HEK293 (cell line): Measurements from ENCODE around the gene EVC.
"Not testable (repeated sequence)": the region's sequence is repeated elsewhere in the genome, so short reads cannot be mapped to it uniquely, and the experiment has no call there.

Experiments
- CTCF ChIA-PET: fragments of 350-600 bp; formaldehyde crosslinking; extraction: SDS; loops from one replicate; lab custom pipeline; 2021; ENCODE audit warnings: antibody characterized with exemption; lab: Yijun Ruan, JAX
- POLR2A ChIA-PET: fragments of 300-600 bp; formaldehyde crosslinking; extraction: SDS; loops from one replicate; lab custom pipeline; 2020; ENCODE audit warnings: antibody characterized with exemption, inconsistent platforms; lab: Yijun Ruan, JAX
- H3K27ac ChIP-seq: fragments of 200-500 bp; sonication (Bioruptor generic); 2 replicates; pipeline ENCODE4 v1.5.1; 2014; ENCODE audit warnings: low read depth, low read length, control low read depth, inconsistent platforms; ENCODE audit errors: extremely low read depth
- H3K36me3 ChIP-seq, 2 experiments: fragments of 200-500 bp in 1 of 2; sonication (Bioruptor generic) in 1 of 2; 1 replicate in 1 of 2; 2 replicates in 1 of 2; pipeline ENCODE4 v1.5.1; 2014 to 2017; ENCODE audit warnings: inconsistent platforms in 2 of 2, low read length in 2 of 2; ENCODE audit not compliant: control insufficient read depth in 2 of 2, insufficient read depth in 1 of 2
- H3K4me1 ChIP-seq: fragments of 200-500 bp; sonication (Bioruptor generic); 2 replicates; pipeline ENCODE4 v1.5.1; 2014; ENCODE audit warnings: mild to moderate bottlenecking, low read length, inconsistent platforms; ENCODE audit not compliant: control insufficient read depth, insufficient read depth
- H3K4me3 ChIP-seq: 2 replicates; pipeline ENCODE4 v1.5.1; 2011; ENCODE audit warnings: low read depth, mild to moderate bottlenecking, control low read depth, low read length, moderate library complexity
- H3K9me3 ChIP-seq: fragments of 200-500 bp; sonication (Bioruptor generic); 2 replicates; pipeline ENCODE4 v1.5.1; 2014; ENCODE audit warnings: low read depth, low read length, inconsistent platforms; ENCODE audit not compliant: control insufficient read depth, insufficient read depth
- GLIS1 ChIP-seq: fragments of 450-650 bp; formaldehyde crosslinking; IDR thresholded peaks from 2 replicates; pipeline ENCODE4 v1.5.1; 2016; ENCODE audit warnings: missing biosample characterization, missing genetic modification characterization
- KLF10 ChIP-seq: fragments of 450-650 bp; IDR thresholded peaks from 2 replicates; pipeline ENCODE4 v1.5.1; 2018; ENCODE audit warnings: missing biosample characterization, mild to moderate bottlenecking, missing genetic modification characterization
- KLF7 ChIP-seq: fragments of 450-650 bp; formaldehyde crosslinking; IDR thresholded peaks from 2 replicates; pipeline ENCODE4 v1.5.1; 2016; ENCODE audit warnings: missing biosample characterization, missing genetic modification characterization, borderline replicate concordance
- MZF1 ChIP-seq: fragments of 450-650 bp; formaldehyde crosslinking; IDR thresholded peaks from 2 replicates; pipeline ENCODE4 v1.5.1; 2017; ENCODE audit warnings: missing biosample characterization, missing genetic modification characterization, borderline replicate concordance
- PRDM4 ChIP-seq: fragments of 450-650 bp; formaldehyde crosslinking; IDR thresholded peaks from 2 replicates; pipeline ENCODE4 v1.5.1; 2017; ENCODE audit warnings: missing biosample characterization, missing genetic modification characterization
- ZBTB1 ChIP-seq: fragments of 450-650 bp; formaldehyde crosslinking; IDR thresholded peaks from 2 replicates; pipeline ENCODE4 v1.5.1; 2016; ENCODE audit warnings: missing biosample characterization, missing genetic modification characterization
- ZBTB11 ChIP-seq: fragments of 450-650 bp; formaldehyde crosslinking; conservative IDR thresholded peaks from 2 replicates; pipeline ENCODE4 v1.5.1; 2016; ENCODE audit warnings: low read depth, missing biosample characterization, missing genetic modification characterization
- ZBTB21 ChIP-seq: fragments of 450-650 bp; formaldehyde crosslinking; IDR thresholded peaks from 2 replicates; pipeline ENCODE4 v1.5.1; 2017; ENCODE audit warnings: missing biosample characterization, missing genetic modification characterization
- ZNF148 ChIP-seq: fragments of 450-650 bp; formaldehyde crosslinking; IDR thresholded peaks from 2 replicates; pipeline ENCODE4 v1.5.0; 2017; ENCODE audit warnings: missing biosample characterization, missing genetic modification characterization, borderline replicate concordance
- ZNF341 ChIP-seq: fragments of 450-650 bp; formaldehyde crosslinking; IDR thresholded peaks from 2 replicates; pipeline ENCODE4; 2016; ENCODE audit warnings: low read depth, missing biosample characterization, missing genetic modification characterization
- ZNF530 ChIP-seq: fragments of 450-650 bp; formaldehyde crosslinking; IDR thresholded peaks from 2 replicates; pipeline ENCODE4 v1.5.1; 2016; ENCODE audit warnings: low read depth, missing biosample characterization, missing genetic modification characterization
- ZNF549 ChIP-seq: fragments of 450-650 bp; IDR thresholded peaks from 2 replicates; pipeline ENCODE4 v1.5.1; 2018; ENCODE audit warnings: missing biosample characterization, missing genetic modification characterization, mild to moderate bottlenecking, inconsistent platforms, moderate library complexity
- ZNF610 ChIP-seq: fragments of 450-650 bp; formaldehyde crosslinking; IDR thresholded peaks from 2 replicates; pipeline ENCODE4 v1.5.1; 2016; ENCODE audit warnings: missing biosample characterization, missing genetic modification characterization, borderline replicate concordance
- ZNF660 ChIP-seq: fragments of 450-650 bp; IDR thresholded peaks from 2 replicates; pipeline ENCODE4 v1.5.1; 2018; ENCODE audit warnings: missing biosample characterization, mild to moderate bottlenecking, missing genetic modification characterization
- ZSCAN16 ChIP-seq: fragments of 450-650 bp; formaldehyde crosslinking; IDR thresholded peaks from 2 replicates; pipeline ENCODE4 v1.5.1; 2016; ENCODE audit warnings: missing biosample characterization, missing genetic modification characterization
- TF ChIP-seq, protein P1 (sequence below): fragments of 450-650 bp; formaldehyde crosslinking; IDR thresholded peaks from 2 replicates; pipeline ENCODE4 v1.5.1; 2016; ENCODE audit warnings: missing biosample characterization, missing genetic modification characterization
- TF ChIP-seq, protein P2 (sequence below): fragments of 450-650 bp; formaldehyde crosslinking; IDR thresholded peaks from 2 replicates; pipeline ENCODE4 v1.5.1; 2017; ENCODE audit warnings: missing biosample characterization, mild to moderate bottlenecking, missing genetic modification characterization, moderate library complexity

The EVC gene

DNA sequence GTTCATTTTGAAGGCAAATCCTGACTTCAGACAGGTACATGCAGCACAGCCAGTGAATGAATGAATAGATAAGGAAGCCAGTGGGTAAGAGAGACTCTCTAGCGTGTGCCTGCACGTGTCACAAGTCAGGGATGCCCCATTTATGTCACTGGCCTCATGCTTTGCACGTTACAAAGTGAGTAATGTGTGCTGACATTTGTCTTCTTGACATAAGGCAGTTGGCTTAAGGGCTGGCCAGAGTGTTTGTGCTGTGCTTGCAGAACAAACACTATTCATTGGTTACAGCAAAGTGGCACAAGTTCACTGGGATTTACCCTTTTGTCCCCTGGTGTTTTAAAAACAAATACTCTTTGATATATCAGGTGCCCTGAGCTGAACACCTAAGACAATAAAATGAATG lies 125.9 kb downstream of the EVC start (continued):
- no peak for TF ChIP-seq KLF10 (tag by site-specific recombination)
- TF ChIP-seq ZSCAN16 (tag by site-specific recombination) = no peak
- TF ChIP-seq, protein P1, sequence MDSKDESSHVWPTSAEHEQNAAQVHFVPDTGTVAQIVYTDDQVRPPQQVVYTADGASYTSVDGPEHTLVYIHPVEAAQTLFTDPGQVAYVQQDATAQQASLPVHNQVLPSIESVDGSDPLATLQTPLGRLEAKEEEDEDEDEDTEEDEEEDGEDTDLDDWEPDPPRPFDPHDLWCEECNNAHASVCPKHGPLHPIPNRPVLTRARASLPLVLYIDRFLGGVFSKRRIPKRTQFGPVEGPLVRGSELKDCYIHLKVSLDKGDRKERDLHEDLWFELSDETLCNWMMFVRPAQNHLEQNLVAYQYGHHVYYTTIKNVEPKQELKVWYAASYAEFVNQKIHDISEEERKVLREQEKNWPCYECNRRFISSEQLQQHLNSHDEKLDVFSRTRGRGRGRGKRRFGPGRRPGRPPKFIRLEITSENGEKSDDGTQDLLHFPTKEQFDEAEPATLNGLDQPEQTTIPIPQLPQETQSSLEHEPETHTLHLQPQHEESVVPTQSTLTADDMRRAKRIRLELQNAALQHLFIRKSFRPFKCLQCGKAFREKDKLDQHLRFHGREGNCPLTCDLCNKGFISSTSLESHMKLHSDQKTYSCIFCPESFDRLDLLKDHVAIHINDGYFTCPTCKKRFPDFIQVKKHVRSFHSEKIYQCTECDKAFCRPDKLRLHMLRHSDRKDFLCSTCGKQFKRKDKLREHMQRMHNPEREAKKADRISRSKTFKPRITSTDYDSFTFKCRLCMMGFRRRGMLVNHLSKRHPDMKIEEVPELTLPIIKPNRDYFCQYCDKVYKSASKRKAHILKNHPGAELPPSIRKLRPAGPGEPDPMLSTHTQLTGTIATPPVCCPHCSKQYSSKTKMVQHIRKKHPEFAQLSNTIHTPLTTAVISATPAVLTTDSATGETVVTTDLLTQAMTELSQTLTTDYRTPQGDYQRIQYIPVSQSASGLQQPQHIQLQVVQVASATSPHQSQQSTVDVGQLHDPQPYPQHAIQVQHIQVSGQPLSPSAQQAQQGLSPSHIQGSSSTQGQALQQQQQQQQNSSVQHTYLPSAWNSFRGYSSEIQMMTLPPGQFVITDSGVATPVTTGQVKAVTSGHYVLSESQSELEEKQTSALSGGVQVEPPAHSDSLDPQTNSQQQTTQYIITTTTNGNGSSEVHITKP (tag by site-specific recombination) = no peak

DNA sequence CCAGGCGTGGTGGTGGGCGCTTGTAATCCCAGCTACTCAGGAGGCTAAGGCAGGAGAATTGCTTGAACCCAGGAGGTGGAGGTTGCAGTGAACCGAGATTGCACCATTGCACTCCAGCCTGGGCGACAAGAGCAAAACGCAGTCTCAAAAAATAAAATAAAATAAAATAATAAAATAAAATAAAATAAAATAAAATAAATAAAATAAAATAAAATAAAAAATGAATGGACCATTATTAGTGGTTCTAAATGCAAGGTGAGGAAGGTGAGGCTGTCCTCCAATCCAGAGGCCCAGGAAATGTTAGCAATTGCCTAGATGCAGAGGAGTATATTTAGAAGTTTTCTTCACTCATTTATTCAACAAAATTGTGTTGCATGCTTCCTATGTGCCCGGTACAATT lies 126.5 kb downstream of the EVC start:
- POLR2A ChIA-PET, CTCF ChIA-PET, H3K9me3 ChIP-seq, H3K4me1 ChIP-seq, H3K36me3 ChIP-seq, H3K27ac ChIP-seq, H3K4me3 ChIP-seq: not testable (repeated sequence)

GRCh38 chr4:5839332-5839731 lies 128.3 kb downstream of the EVC start:
- H3K27ac ChIP-seq = no peak overlapping the region
- no peaks in the 10 kb centered on the region for H3K9me3 ChIP-seq
- peaks cover 0 to 3% of the 10 kb centered on the region in 2 experiments; a peak in 1 of 3 replicates for H3K36me3 ChIP-seq
- no peak overlapping the region for H3K4me3 ChIP-seq
- H3K4me1 ChIP-seq = no peaks in the 10 kb centered on the region
- no peak for TF ChIP-seq MZF1
- TF ChIP-seq ZNF530 (tag by site-specific recombination) = no peak
- no peak for TF ChIP-seq ZBTB21 (tag by site-specific recombination)
- no peak for TF ChIP-seq ZBTB1 (tag by site-specific recombination)
- TF ChIP-seq, protein P2, sequence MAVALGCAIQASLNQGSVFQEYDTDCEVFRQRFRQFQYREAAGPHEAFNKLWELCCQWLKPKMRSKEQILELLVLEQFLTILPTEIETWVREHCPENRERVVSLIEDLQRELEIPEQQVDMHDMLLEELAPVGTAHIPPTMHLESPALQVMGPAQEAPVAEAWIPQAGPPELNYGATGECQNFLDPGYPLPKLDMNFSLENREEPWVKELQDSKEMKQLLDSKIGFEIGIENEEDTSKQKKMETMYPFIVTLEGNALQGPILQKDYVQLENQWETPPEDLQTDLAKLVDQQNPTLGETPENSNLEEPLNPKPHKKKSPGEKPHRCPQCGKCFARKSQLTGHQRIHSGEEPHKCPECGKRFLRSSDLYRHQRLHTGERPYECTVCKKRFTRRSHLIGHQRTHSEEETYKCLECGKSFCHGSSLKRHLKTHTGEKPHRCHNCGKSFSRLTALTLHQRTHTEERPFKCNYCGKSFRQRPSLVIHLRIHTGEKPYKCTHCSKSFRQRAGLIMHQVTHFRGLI (tag by site-specific recombination) = no peak
- no peak for TF ChIP-seq PRDM4 (tag by site-specific recombination)
- no peak for TF ChIP-seq ZNF660 (tag by site-specific recombination)
- no peak for TF ChIP-seq KLF7 (tag by site-specific recombination)
- TF ChIP-seq ZNF341 = no peak
- TF ChIP-seq GLIS1 = no peak
- no peak for TF ChIP-seq ZNF610 (tag by site-specific recombination)
- TF ChIP-seq ZNF148 (tag by site-specific recombination) = no peak
- TF ChIP-seq ZBTB11 (tag by site-specific recombination) = no peak
- no peak for TF ChIP-seq ZNF549 (tag by site-specific recombination)
- ChIA-PET POLR2A (no interaction called here), CTCF (no interaction called here)
